CD14-positive monocyte (primary cell): ENCODE results near the gene SYCP2L. TPM values are rescaled to one million over a fixed set of nuclear protein-coding genes. Genes with fewer than 3 reads are reported as not detected.

Source experiments
- DNase-seq, 3 donors: peaks; one replicate each; pipeline ENCODE4 v3.0.0-alpha.2; 2011 to 2022
- H2AFZ ChIP-seq: 2 replicates; pipeline ENCODE4 v1.6.0; 2012; ENCODE audit warnings: mild to moderate bottlenecking, low read depth, low read length, inconsistent platforms; ENCODE audit not compliant: insufficient read depth, poor library complexity, severe bottlenecking
- H3K27ac ChIP-seq, 2 donors: 1 replicate in 1 of 2; 2 replicates in 1 of 2; pipeline ENCODE4 v1.5.1; 2012 to 2013; ENCODE audit warnings: low read length in 2 of 2, control low read depth in 1 of 2, inconsistent platforms in 1 of 2, low read depth in 1 of 2, mild to moderate bottlenecking in 1 of 2
- H3K27me3 ChIP-seq, 2 donors: one replicate each; pipeline versions ENCODE4 v1.6.0 to v1.6.1; 2011 to 2013; ENCODE audit warnings: low read length in 2 of 2; ENCODE audit not compliant: control insufficient read depth in 2 of 2, insufficient read depth in 2 of 2
- H3K36me3 ChIP-seq, 2 donors: replicated peaks in 1 of 2; 1 replicate in 1 of 2; 2 replicates in 1 of 2; pipeline versions ENCODE4 v1.5.1 to v1.6.1; 2012 to 2013; ENCODE audit warnings: low read length in 2 of 2, control low read depth in 1 of 2, inconsistent platforms in 1 of 2, mild to moderate bottlenecking in 1 of 2; ENCODE audit not compliant: insufficient read depth in 2 of 2, control insufficient read depth in 1 of 2
- H3K4me1 ChIP-seq, 2 donors: 1 replicate in 1 of 2; 2 replicates in 1 of 2; pipeline versions ENCODE4 v1.5.1 to v1.6.1; 2012 to 2013; ENCODE audit warnings: low read length in 2 of 2, control low read depth in 1 of 2, inconsistent platforms in 1 of 2, mild to moderate bottlenecking in 1 of 2, moderate library complexity in 1 of 2; ENCODE audit not compliant: insufficient read depth in 2 of 2, control insufficient read depth in 1 of 2
- H3K4me2 ChIP-seq: replicated peaks from 2 replicates; pipeline ENCODE3; 2012; ENCODE audit warnings: low read length, moderate library complexity, mild to moderate bottlenecking; ENCODE audit not compliant: poor library complexity, severe bottlenecking; ENCODE audit errors: extremely low read depth
- H3K4me3 ChIP-seq, 3 experiments: fragments of 200-600 bp in 1 of 3; sonication (generic) in 1 of 3; replicated peaks in 1 of 3; 1 replicate in 2 of 3; 2 replicates in 1 of 3; pipeline ENCODE4 v1.5.1; 2011 to 2013; ENCODE audit warnings: low read length in 3 of 3, mild to moderate bottlenecking in 3 of 3, control low read depth in 2 of 3, low read depth in 2 of 3, inconsistent platforms in 1 of 3, moderate library complexity in 1 of 3
- H3K79me2 ChIP-seq: 2 replicates; pipeline ENCODE4 v1.6.0; 2012; ENCODE audit warnings: mild to moderate bottlenecking, control low read depth, inconsistent platforms, low read length, moderate library complexity; ENCODE audit not compliant: insufficient read depth
- H3K9ac ChIP-seq: 2 replicates; pipeline ENCODE4 v1.6.0; 2017; ENCODE audit warnings: low read length, mild to moderate bottlenecking; ENCODE audit not compliant: insufficient read depth, poor library complexity, severe bottlenecking
- H3K9me3 ChIP-seq, 2 donors: replicated peaks in 1 of 2; 1 replicate in 1 of 2; 2 replicates in 1 of 2; pipeline versions ENCODE4 v1.5.1 to v1.6.1; 2012 to 2013; ENCODE audit warnings: low read length in 2 of 2, control low read depth in 1 of 2; ENCODE audit not compliant: control insufficient read depth in 1 of 2, insufficient read depth in 1 of 2
- H4K20me1 ChIP-seq: 2 replicates; pipeline ENCODE4 v1.6.0; 2012; ENCODE audit warnings: mild to moderate bottlenecking, low read length, control low read depth, moderate library complexity; ENCODE audit not compliant: insufficient read depth
- H3K27ac Mint-ChIP-seq, 7 donors: one replicate each; pipeline ENCODE4 v1.8.0; 2020; ENCODE audit warnings: mild to moderate bottlenecking in 7 of 7, mixed read lengths in 7 of 7, moderate library complexity in 6 of 7, inconsistent platforms in 2 of 7
- H3K27me3 Mint-ChIP-seq, 3 donors: one replicate each; pipeline ENCODE4 v1.8.0; 2021 to 2022; ENCODE audit warnings: low read depth in 3 of 3, mild to moderate bottlenecking in 3 of 3, mixed read lengths in 3 of 3, moderate library complexity in 3 of 3, inconsistent platforms in 1 of 3
- H3K36me3 Mint-ChIP-seq, 2 donors: one replicate each; pipeline ENCODE4 v1.8.0; 2020; ENCODE audit warnings: mixed read lengths in 2 of 2, inconsistent platforms in 1 of 2, mild to moderate bottlenecking in 1 of 2
- H3K4me1 Mint-ChIP-seq: one replicate; pipeline ENCODE4 v1.8.0; 2020; ENCODE audit warnings: mild to moderate bottlenecking, mixed read lengths
- H3K4me3 Mint-ChIP-seq, 2 donors: one replicate each; pipeline ENCODE4 v1.8.0; 2020; ENCODE audit warnings: mild to moderate bottlenecking in 2 of 2, mixed read lengths in 2 of 2, moderate library complexity in 1 of 2
- H3K9me3 Mint-ChIP-seq, 7 donors: one replicate each; pipeline ENCODE4 v1.8.0; 2020 to 2022; ENCODE audit warnings: mixed read lengths in 7 of 7, mild to moderate bottlenecking in 6 of 7, moderate library complexity in 6 of 7, inconsistent platforms in 2 of 7
- CTCF ChIP-seq: fragments of 200-600 bp; IDR thresholded peaks from one replicate; pipeline ENCODE4 v1.8.0; 2022; ENCODE audit warnings: antibody characterized with exemption, mild to moderate bottlenecking
- WGBS: methylation state at CpG from one replicate; pipeline ENCODE4 v1.1.5; 2013; ENCODE audit warnings: missing lambda C conversion rate; ENCODE audit not compliant: insufficient coverage; 5-methylcytosine and 5-hydroxymethylcytosine counted together
- intact Hi-C, 2 donors: fragments of 100-400 bp; cut with micrococcal nuclease; formaldehyde crosslinking; loops; one replicate each; pipeline versions ENCODE4 v1.15.0 to v1.15.1; 2023
- polyA plus RNA-seq, 3 donors: library from polyadenylated mRNA; depleted of rRNA in 1 of 3; unstranded in 2 of 3; stranded (reverse) in 1 of 3; fragments of 300-500 nt in 2 of 3; fragments of >200 nt in 1 of 3; fragmentation: Illumina TruSeq in 2 of 3; gene quantifications; 1 replicate in 2 of 3; 2 replicates in 1 of 3; pipeline ENCODE4 v1.2.3, GENCODE V29; 2012 to 2021

The SYCP2L gene
- polyA plus RNA-seq, 3 donors: 0.08 TPM; not detected in 2

- Histone ChIP-seq H3K4me1 (no peaks in the 10 kb centered on the region), H3K36me3 (no peaks in the 10 kb centered on the region), H3K9me3 (peaks cover 11 to 20% of the 10 kb centered on the region in 2 donors), H3K4me3 (no peak overlapping the region), H3K9ac (no peak overlapping the region), H3K79me2 (no peaks in the 10 kb centered on the region), H2AFZ (no peak overlapping the region), H3K27ac (no peak overlapping the region), H3K4me2 (no peak overlapping the region), H4K20me1 (no peaks in the 10 kb centered on the region), H3K27me3 (no peaks in the 10 kb centered on the region)
- WGBS: 100% methylated on average over 1 of the region's 4 CpGs
- intact Hi-C loops: loop anchor here in 1 of 2 donors (10.0 kb wide), 1 partner anchor 725 kb away; no protein-coding TSS in a partner anchor
- no peak for DNase-seq
- TF ChIP-seq CTCF: no peak
- Mint-ChIP-seq H3K9me3 (peaks cover 11 to 28% (median 23%) of the 10 kb centered on the region in 7 donors), H3K36me3 (no peaks in the 10 kb centered on the region), H3K4me3 (no peak overlapping the region), H3K4me1 (peaks cover 2% of the 10 kb centered on the region), H3K27ac (no peak overlapping the region), H3K27me3 (peaks cover 7 to 15% (median 8%) of the 10 kb centered on the region in 3 donors)
These were observed 37.0 kb upstream of the SYCP2L start for GRCh38 chr6:10849901-10850300.

- no peak overlapping the region for H3K4me2 ChIP-seq
These were observed 36.1 kb upstream of the SYCP2L start for GRCh38 chr6:10850728-10851127.

More at GRCh38 chr6:10850728-10851127, 36.1 kb upstream of the SYCP2L start:
- no peak for DNase-seq
- Mint-ChIP-seq H3K4me3 (no peak overlapping the region), H3K4me1 (peaks cover 2% of the 10 kb centered on the region), H3K27ac (no peak overlapping the region), H3K9me3 (peaks cover 13 to 33% (median 26%) of the 10 kb centered on the region in 7 donors), H3K27me3 (peaks cover 4 to 16% (median 9%) of the 10 kb centered on the region in 3 donors), H3K36me3 (no peaks in the 10 kb centered on the region)
- Histone ChIP-seq H4K20me1 (no peaks in the 10 kb centered on the region), H3K27me3 (no peaks in the 10 kb centered on the region), H2AFZ (no peak overlapping the region), H3K36me3 (no peaks in the 10 kb centered on the region), H3K9me3 (peaks cover 11 to 24% of the 10 kb centered on the region in 2 donors), H3K9ac (no peak overlapping the region), H3K79me2 (no peaks in the 10 kb centered on the region), H3K4me1 (no peaks in the 10 kb centered on the region), H3K4me3 (no peak overlapping the region), H3K27ac (no peak overlapping the region)
- no peak for TF ChIP-seq CTCF
- WGBS: 80% methylated on average over 3 of the region's 7 CpGs
- intact Hi-C loops: no loop called here
